Measurements from ENCODE around the gene TJP1.

The TJP1 gene

DNA sequence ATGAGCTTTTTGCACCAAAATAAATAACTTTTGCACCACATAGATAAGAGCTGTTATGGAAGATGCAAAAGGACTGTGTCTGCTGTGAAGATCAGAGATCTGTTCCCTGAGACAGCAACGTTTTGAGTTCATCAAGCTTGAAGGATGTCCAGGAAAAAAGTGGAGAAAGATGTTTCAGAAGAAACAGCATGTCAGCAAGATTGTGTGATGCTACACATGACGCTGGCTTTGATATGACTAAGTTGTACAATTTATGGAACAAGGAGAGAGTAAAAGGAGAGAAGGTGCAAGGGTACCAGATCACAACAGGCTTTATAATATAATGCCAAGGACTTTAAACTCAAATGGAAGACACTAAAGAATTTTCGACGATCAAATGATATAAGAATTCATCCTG lies 16.6 kb downstream of the TJP1 start:
- H3K4me3 ChIP-seq (ENCODE audit: low read depth, low read length): no peak overlapping the region
- DNase-seq (ENCODE audit: low read depth): no peak
- in situ Hi-C loops (cut with HindIII; ENCODE audit: low sequenced_read_pairs): no loop called here
- TF ChIP-seq, protein P1, sequence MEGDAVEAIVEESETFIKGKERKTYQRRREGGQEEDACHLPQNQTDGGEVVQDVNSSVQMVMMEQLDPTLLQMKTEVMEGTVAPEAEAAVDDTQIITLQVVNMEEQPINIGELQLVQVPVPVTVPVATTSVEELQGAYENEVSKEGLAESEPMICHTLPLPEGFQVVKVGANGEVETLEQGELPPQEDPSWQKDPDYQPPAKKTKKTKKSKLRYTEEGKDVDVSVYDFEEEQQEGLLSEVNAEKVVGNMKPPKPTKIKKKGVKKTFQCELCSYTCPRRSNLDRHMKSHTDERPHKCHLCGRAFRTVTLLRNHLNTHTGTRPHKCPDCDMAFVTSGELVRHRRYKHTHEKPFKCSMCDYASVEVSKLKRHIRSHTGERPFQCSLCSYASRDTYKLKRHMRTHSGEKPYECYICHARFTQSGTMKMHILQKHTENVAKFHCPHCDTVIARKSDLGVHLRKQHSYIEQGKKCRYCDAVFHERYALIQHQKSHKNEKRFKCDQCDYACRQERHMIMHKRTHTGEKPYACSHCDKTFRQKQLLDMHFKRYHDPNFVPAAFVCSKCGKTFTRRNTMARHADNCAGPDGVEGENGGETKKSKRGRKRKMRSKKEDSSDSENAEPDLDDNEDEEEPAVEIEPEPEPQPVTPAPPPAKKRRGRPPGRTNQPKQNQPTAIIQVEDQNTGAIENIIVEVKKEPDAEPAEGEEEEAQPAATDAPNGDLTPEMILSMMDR (IDR thresholded peaks at IDR 0.05; ENCODE audit: low read depth, low read length, missing control alignments): no peak

DNA sequence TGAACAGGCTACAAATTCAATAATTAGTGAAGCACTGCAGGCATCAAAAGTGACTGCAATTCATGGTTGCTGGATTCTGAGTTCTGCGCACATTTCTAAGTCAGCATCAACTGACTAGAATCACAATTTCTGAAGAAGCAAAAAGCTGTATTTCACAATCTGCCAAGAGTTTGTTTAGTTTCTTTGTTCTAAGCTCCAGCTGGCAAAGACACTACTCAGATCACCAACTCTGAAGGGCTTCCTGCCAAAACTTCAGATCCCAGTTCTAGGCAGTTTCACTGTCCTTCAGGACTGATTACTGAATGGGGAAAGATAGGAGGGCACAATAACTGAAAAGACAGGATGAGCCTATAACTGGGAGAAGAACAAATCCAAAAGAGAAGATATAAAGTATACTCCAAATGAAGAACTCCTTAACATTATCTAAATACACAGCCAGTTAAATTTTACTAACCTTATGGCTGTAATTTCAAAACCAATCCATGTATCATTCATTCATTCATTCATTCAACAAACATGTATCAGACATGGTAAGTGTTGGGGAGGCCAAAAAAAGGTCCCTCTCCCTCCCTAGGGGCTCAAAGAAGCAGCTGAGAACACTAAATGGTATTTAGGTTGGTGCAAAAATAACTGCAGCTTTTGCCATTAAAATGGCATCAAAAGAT lies 17.1 kb downstream of the TJP1 start:
- in situ Hi-C loops (cut with HindIII; ENCODE audit: low sequenced_read_pairs): no loop called here
- TF ChIP-seq, protein P1 (IDR thresholded peaks at IDR 0.05; ENCODE audit: low read depth, low read length, missing control alignments): no peak
- peak; percentile 78 for DNase-seq (ENCODE audit: low read depth)

DNA sequence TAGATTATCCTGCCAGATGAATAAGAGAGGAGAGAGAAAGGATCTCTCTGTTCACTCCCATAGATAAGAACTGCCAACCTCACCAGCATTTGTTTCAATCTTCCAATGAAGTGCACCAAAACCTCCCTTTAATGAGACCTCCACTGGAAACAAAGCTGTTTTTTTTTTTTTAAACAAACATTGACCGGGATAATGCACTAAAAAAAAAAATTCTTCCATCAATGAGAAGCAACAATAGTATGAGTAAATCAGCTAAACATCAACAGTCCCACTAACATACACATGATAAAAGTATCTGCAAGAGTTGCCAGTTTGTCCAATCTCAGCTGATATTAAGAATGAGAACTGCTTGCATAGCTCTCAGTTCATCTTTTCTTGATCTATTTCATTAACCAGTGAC lies 19.9 kb downstream of the TJP1 start:
- TF ChIP-seq, protein P1 (IDR thresholded peaks at IDR 0.05; ENCODE audit: low read depth, low read length, missing control alignments): no peak
- no peak for DNase-seq (ENCODE audit: low read depth)
- in situ Hi-C loops (cut with HindIII; ENCODE audit: low sequenced_read_pairs): no loop called here
- H3K4me3 ChIP-seq (ENCODE audit: low read depth, low read length): no peak overlapping the region

More for the DNA sequence above, 17.1 kb downstream of the TJP1 start:
- no peak overlapping the region for H3K4me3 ChIP-seq (ENCODE audit: low read depth, low read length)

DNA sequence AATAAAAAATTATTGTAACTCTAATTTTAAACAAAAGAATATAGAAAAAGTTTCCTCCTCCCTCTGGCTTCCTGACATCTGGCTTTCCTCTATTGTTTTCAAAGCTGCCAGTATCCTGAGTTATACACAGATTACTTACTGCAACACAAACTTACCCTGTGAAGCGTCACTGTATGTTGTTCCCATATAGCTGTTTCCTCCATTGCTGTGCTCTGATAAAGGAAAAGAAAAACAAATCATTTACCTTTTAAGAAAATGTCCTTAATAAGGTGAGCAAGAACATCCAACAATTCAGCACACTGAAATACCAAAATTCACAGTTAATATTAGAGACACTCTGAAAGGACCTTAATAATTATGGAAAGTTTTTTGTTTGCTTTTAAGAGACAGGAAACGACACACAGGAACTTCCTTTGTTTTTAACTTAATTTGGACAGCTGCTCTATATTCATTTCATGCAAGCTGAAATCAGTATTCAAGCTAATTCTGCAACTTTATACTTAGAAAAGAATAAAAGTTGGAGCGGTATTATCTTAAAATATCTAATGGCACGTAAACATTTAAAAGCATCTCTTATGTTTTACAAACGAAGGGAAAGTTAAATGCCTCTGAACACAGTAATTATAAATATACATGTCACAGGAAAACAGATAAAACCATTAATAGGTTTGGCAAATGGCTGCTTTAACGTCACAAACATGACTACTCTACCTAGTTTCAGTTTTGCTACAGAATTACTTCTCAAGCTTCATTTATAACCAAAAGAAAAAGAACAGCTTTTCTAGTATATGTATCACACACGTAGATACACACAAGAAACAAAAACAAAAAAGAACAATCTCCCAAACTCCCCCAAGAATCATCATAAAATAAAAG lies 21.5 kb downstream of the TJP1 start:
- in situ Hi-C loops (cut with HindIII; ENCODE audit: low sequenced_read_pairs): no loop called here
- no peak overlapping the region for H3K4me3 ChIP-seq (ENCODE audit: low read depth, low read length)
- TF ChIP-seq, protein P1 (IDR thresholded peaks at IDR 0.05; ENCODE audit: low read depth, low read length, missing control alignments): no peak
- no peak for DNase-seq (ENCODE audit: low read depth)

DNA sequence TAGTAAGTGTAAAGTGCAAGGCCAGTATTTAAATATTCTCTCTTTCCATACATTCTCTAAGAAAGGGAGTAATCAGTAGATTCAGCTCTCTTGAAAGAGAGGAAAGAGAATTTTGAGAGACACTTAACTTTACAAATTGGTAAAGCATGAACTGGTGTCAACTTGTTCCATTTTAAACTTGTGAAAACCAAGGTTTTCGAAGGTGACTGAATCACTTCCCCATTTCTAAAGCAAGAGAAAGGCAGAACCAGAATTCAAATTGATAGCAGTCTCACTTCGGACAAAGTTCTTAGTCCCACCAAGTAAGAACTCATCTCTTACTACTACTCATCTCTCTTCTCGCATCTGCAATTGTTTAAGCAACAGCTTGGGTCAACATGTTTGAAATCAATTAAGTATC lies 22.4 kb downstream of the TJP1 start:
- DNase-seq (ENCODE audit: low read depth): no peak
- TF ChIP-seq, protein P1 (IDR thresholded peaks at IDR 0.05; ENCODE audit: low read depth, low read length, missing control alignments): no peak
- in situ Hi-C loops (cut with HindIII; ENCODE audit: low sequenced_read_pairs): no loop called here
- no peak overlapping the region for H3K4me3 ChIP-seq (ENCODE audit: low read depth, low read length)

DNA sequence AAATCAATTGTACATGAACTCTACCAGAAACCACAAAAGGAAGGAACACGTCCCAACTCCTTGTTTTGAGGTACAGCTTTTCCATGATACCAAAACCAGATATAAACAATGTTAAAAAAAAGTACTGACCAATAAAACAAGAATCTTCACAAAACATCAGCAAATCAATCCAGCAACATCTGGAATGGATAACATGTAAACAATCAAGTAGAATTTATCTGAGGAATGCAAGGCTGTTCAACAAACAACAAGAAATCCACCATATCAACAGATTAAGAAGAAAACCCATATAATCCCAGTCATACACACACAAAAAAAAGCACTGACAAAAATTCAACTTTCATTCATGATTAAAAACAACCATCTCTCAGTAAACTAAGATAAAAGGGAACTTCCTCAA lies 26.7 kb downstream of the TJP1 start:
- no peak overlapping the region for H3K4me3 ChIP-seq (ENCODE audit: low read depth, low read length)
- TF ChIP-seq, protein P1 (IDR thresholded peaks at IDR 0.05; ENCODE audit: low read depth, low read length, missing control alignments): no peak

More for the DNA sequence above, 26.7 kb downstream of the TJP1 start:
- in situ Hi-C loops (cut with HindIII; ENCODE audit: low sequenced_read_pairs): no loop called here
- DNase-seq (ENCODE audit: low read depth): no peak
